B cell (primary cell): ENCODE data around the gene DTHD1. TPM values are rescaled to one million over a fixed set of nuclear protein-coding genes. Genes with fewer than 3 reads are reported as not detected.

ENCODE experiments used
- ATAC-seq: fragments of 200-7000 bp; cut with Tn5 transposase; one replicate; pipeline ENCODE4 v1.10.0; 2021; ENCODE audit warnings: low read depth, mild to moderate bottlenecking, moderate number of reproducible peaks, moderate library complexity
- CTCF ChIA-PET: fragments of 350-600 bp; sonication (Branson Sonifier 250); formaldehyde crosslinking; loops from one replicate; lab custom pipeline; 2021; ENCODE audit warnings: antibody characterized with exemption, inconsistent platforms; lab: Charles Lee
- POLR2A ChIA-PET: fragments of 350-600 bp; sonication (Branson Sonifier 250); formaldehyde crosslinking; loops from one replicate; lab custom pipeline; 2021; ENCODE audit warnings: antibody characterized with exemption; lab: Charles Lee
- DNase-seq: peaks from one replicate; pipeline ENCODE4 v3.0.0; 2013
- H2AFZ ChIP-seq: 2 replicates; pipeline ENCODE4 v1.6.1; 2012; ENCODE audit warnings: mild to moderate bottlenecking, low read depth, low read length; ENCODE audit not compliant: insufficient read depth, poor library complexity, severe bottlenecking
- H3K27ac ChIP-seq, 2 donors: 1 replicate in 1 of 2; 2 replicates in 1 of 2; pipeline ENCODE4 v1.5.1; 2012 to 2013; ENCODE audit warnings: low read length in 2 of 2, mild to moderate bottlenecking in 2 of 2, moderate library complexity in 1 of 2
- H3K27me3 ChIP-seq, 4 experiments: fragments of 200-600 bp in 1 of 4; sonication (generic) in 1 of 4; replicated peaks in 1 of 4; 1 replicate in 2 of 4; 2 replicates in 2 of 4; pipeline versions ENCODE4 v1.6.1 to v1.7.0; 2013 to 2016; ENCODE audit warnings: low read length in 3 of 4, mild to moderate bottlenecking in 2 of 4, mixed read lengths in 1 of 4, moderate library complexity in 1 of 4; ENCODE audit not compliant: insufficient read depth in 4 of 4, control insufficient read depth in 3 of 4; ENCODE audit errors: control extremely low read depth in 1 of 4
- H3K36me3 ChIP-seq, 2 experiments: replicated peaks in 1 of 2; 1 replicate in 1 of 2; 2 replicates in 1 of 2; pipeline versions ENCODE4 v1.6.1 to v1.7.1; 2013; ENCODE audit warnings: low read length in 1 of 2; ENCODE audit not compliant: insufficient read depth in 2 of 2, control insufficient read depth in 1 of 2; ENCODE audit errors: control extremely low read depth in 1 of 2, extremely low read depth in 1 of 2
- H3K4me1 ChIP-seq, 2 donors: fragments of 200-600 bp in 1 of 2; sonication (generic) in 1 of 2; 1 replicate in 1 of 2; 2 replicates in 1 of 2; pipeline versions ENCODE4 v1.5.1 to v1.6.1; 2013 to 2017; ENCODE audit warnings: low read length in 2 of 2; ENCODE audit not compliant: control insufficient read depth in 2 of 2, insufficient read depth in 2 of 2
- H3K4me2 ChIP-seq: replicated peaks from 2 replicates; pipeline ENCODE3; 2012; ENCODE audit warnings: mild to moderate bottlenecking, low read depth, low read length; ENCODE audit not compliant: poor library complexity, severe bottlenecking
- H3K4me3 ChIP-seq, 5 experiments: fragments of 200-600 bp in 1 of 5; sonication (generic) in 1 of 5; 1 replicate in 3 of 5; 2 replicates in 2 of 5; pipeline versions ENCODE4 v1.5.1 to v1.7.0; 2011 to 2016; ENCODE audit warnings: low read length in 4 of 5, mild to moderate bottlenecking in 4 of 5, low read depth in 2 of 5, control low read depth in 1 of 5, moderate library complexity in 1 of 5; ENCODE audit not compliant: insufficient read depth in 1 of 5; ENCODE audit errors: control extremely low read depth in 1 of 5, extremely low read depth in 1 of 5
- H3K79me2 ChIP-seq: fragments of 200-600 bp; sonication (generic); one replicate; pipeline ENCODE4 v1.6.0; 2016; ENCODE audit warnings: low read length; ENCODE audit not compliant: control insufficient read depth, insufficient read depth
- H3K9ac ChIP-seq: fragments of 200-600 bp; sonication (generic); 2 replicates; pipeline ENCODE4 v1.6.1; 2017; ENCODE audit warnings: mild to moderate bottlenecking, low read length, moderate library complexity
- H3K9me3 ChIP-seq, 3 donors: one replicate each; pipeline versions ENCODE4 v1.6.1 to v1.7.1; 2013; ENCODE audit warnings: low read length in 2 of 3; ENCODE audit not compliant: control insufficient read depth in 2 of 3, insufficient read depth in 1 of 3; ENCODE audit errors: control extremely low read depth in 1 of 3
- H4K20me1 ChIP-seq: 2 replicates; pipeline ENCODE4 v1.6.0; 2012; ENCODE audit warnings: mild to moderate bottlenecking, low read length; ENCODE audit not compliant: insufficient read depth, control insufficient read depth, poor library complexity, severe bottlenecking
- H3K27ac Mint-ChIP-seq: one replicate; pipeline ENCODE4 v1.8.0; 2021; ENCODE audit warnings: mixed read lengths
- H3K27me3 Mint-ChIP-seq: one replicate; pipeline ENCODE4 v1.8.0; 2021; ENCODE audit warnings: mixed read lengths
- H3K4me1 Mint-ChIP-seq: one replicate; pipeline ENCODE4 v1.8.0; 2021; ENCODE audit warnings: mixed read lengths
- H3K4me3 Mint-ChIP-seq: one replicate; pipeline ENCODE4 v1.8.0; 2021; ENCODE audit warnings: mixed read lengths
- H3K9me3 Mint-ChIP-seq: one replicate; pipeline ENCODE4 v1.8.0; 2022; ENCODE audit warnings: mixed read lengths; ENCODE audit not compliant: insufficient read depth
- CTCF ChIP-seq: fragments of 200-600 bp; IDR thresholded peaks from one replicate; pipeline ENCODE4 v1.8.0; 2022; ENCODE audit warnings: antibody characterized with exemption, mild to moderate bottlenecking
- EZH2 ChIP-seq: IDR thresholded peaks from 2 replicates; pipeline ENCODE4 v1.6.1; 2012; ENCODE audit warnings: borderline replicate concordance, low read depth, mild to moderate bottlenecking, moderate library complexity, low read length; ENCODE audit not compliant: insufficient read depth, poor library complexity, severe bottlenecking
- WGBS: methylation state at CpG from one replicate; pipeline ENCODE4 v1.1.5; 2013; ENCODE audit warnings: missing lambda C conversion rate; ENCODE audit not compliant: insufficient coverage; 5-methylcytosine and 5-hydroxymethylcytosine counted together
- intact Hi-C: fragments of 100-400 bp; cut with micrococcal nuclease; formaldehyde crosslinking; loops from one replicate; pipeline ENCODE4 v1.10.0; 2022
- polyA plus RNA-seq: library from polyadenylated mRNA; depleted of rRNA; stranded (reverse); fragments of >200 nt; gene quantifications from 2 replicates; pipeline ENCODE4 v1.2.3, GENCODE V29; 2012
- total RNA-seq, 2 donors: library from RNA; stranded (reverse); fragments of 120-200 nt in 1 of 2; gene quantifications; 1 replicate in 1 of 2; 2 replicates in 1 of 2; pipeline versions ENCODE4 v1.2.3 to v1.2.4, GENCODE V29; 2013 to 2022

The DTHD1 gene
- total and polyA plus RNA-seq, 2 donors (not counting 1 experiment from before 2014, with no cell fraction given): 0.04 TPM; not detected in 1

- H3K27me3 Mint-ChIP-seq: no peaks in the 10 kb centered on the region
- POLR2A ChIA-PET: no interaction called here
- TF ChIP-seq CTCF: no peak
- TF ChIP-seq EZH2: no peak
- Histone ChIP-seq H3K9ac (no peak overlapping the region), H3K27me3 (no peaks in the 10 kb centered on the region), H3K27ac (no peak overlapping the region), H4K20me1 (no peaks in the 10 kb centered on the region), H3K4me2 (no peak overlapping the region), H3K36me3 (no peaks in the 10 kb centered on the region), H2AFZ (no peak overlapping the region), H3K79me2 (no peaks in the 10 kb centered on the region), H3K9me3 (no peaks in the 10 kb centered on the region), H3K4me1 (peaks cover 26 to 39% of the 10 kb centered on the region in 2 donors), H3K4me3 (no peak overlapping the region)
- no peak for ATAC-seq
- intact Hi-C loops: no loop called here
- H3K4me1 Mint-ChIP-seq: peaks cover 53% of the 10 kb centered on the region
- H3K9me3 Mint-ChIP-seq: no peaks in the 10 kb centered on the region
- no peak overlapping the region for H3K27ac Mint-ChIP-seq
- DNase-seq: no peak
- CTCF ChIA-PET: no interaction called here
- no peak overlapping the region for H3K4me3 Mint-ChIP-seq
Observed at GRCh38 chr4:36316607-36317006, 35.2 kb downstream of the DTHD1 start.

GRCh38 chr4:36317721-36318120 is 36.3 kb downstream of the DTHD1 start:
- CTCF ChIA-PET: interaction anchor here (0.9 kb wide), 1 partner anchor 65 kb away, joined by 3 read pairs; no protein-coding TSS in a partner anchor
- no CpG with 5 or more reads among the region's 1 CpG for WGBS
- Histone ChIP-seq H3K27ac (no peak overlapping the region), H3K9ac (no peak overlapping the region), H3K4me1 (peaks cover 24 to 37% of the 10 kb centered on the region in 2 donors), H2AFZ (no peak overlapping the region), H3K4me2 (no peak overlapping the region), H3K4me3 (no peak overlapping the region), H3K27me3 (no peaks in the 10 kb centered on the region), H3K9me3 (no peaks in the 10 kb centered on the region), H4K20me1 (no peaks in the 10 kb centered on the region), H3K79me2 (no peaks in the 10 kb centered on the region), H3K36me3 (no peaks in the 10 kb centered on the region)
- peak overlapping the region; percentile 5 for H3K27ac Mint-ChIP-seq
- H3K4me1 Mint-ChIP-seq: peaks cover 54% of the 10 kb centered on the region
- intact Hi-C loops: no loop called here
- POLR2A ChIA-PET: no interaction called here
- DNase-seq (no peak), ATAC-seq (no peak)
- H3K9me3 Mint-ChIP-seq: no peaks in the 10 kb centered on the region
- no peak overlapping the region for H3K4me3 Mint-ChIP-seq
- TF ChIP-seq EZH2: no peak
- no peak for TF ChIP-seq CTCF
- H3K27me3 Mint-ChIP-seq: no peaks in the 10 kb centered on the region
